Heart left ventricle (tissue), 13 donors: ENCODE measurements around the gene SUMO3.

Experiments
- CTCF ChIP-seq, 12 donors: fragments of 200-600 bp; sonication (generic) in 4 of 12; IDR thresholded peaks; one replicate each; pipeline versions ENCODE4 v1.5.0 to v1.8.0; 2018 to 2022; ENCODE audit warnings: antibody characterized with exemption in 12 of 12, mild to moderate bottlenecking in 5 of 12
- POLR2A ChIP-seq, 2 donors: fragments of 450-650 bp; IDR thresholded peaks; one replicate each; pipeline ENCODE4 v1.6.1; 2017; ENCODE audit warnings: antibody characterized with exemption in 2 of 2, mild to moderate bottlenecking in 2 of 2, moderate library complexity in 2 of 2
- donor health status: ischemic (EF 13 %, LVEDD 7.1; RV severe dilation, severe dysfunction).
- donor health status: DM: no; HTN: yes; CAD: no.
- donor health status: DM: no; HTN: no; CAD: no.
- donor health status: ischemic (EF 25% LVEDD 6.9; RV normal size, moderate dysfunction).
- donor health status: ischemic (EF 25% LVEDD 5.7; RV mildly dilated, moderate dysfunction).
- donor health status: ischemic (EF 35%, LVEDD 5.7; RV mildly dilated, moderate dysfunction).
- donor health status: nonischemic (EF 11% LVEDD 7.7; RV severe dilation, severe dysfunction).
- donor health status: DM: yes; HTN: yes; CAD: no.
- donor health status: PGD.
- donor health status: ischemic (EF 29% LVEDD 5.4; RV normal size, mild dysfunction).
- donor health status: nonischemic (EF 23%, LVEDD 6.1; RV moderate dilation, normal function).

GRCh38 chr21:44854391-44854663 lies 36.5 kb upstream of the SUMO3 start:
- no peak for TF ChIP-seq CTCF (IDR thresholded peaks at IDR 0.05)
- no peak for TF ChIP-seq POLR2A (IDR thresholded peaks at IDR 0.05)
